HepG2 (cell line): ENCODE results near the gene DUOXA2. TPM values are rescaled to one million over a fixed set of nuclear protein-coding genes. Genes with fewer than 3 reads are reported as not detected.

Source experiments
- AGO2 ChIP-seq: fragments of 200-400 bp; formaldehyde crosslinking; optimal IDR thresholded peaks from 2 replicates; pipeline ENCODE3; 2017; ENCODE audit warnings: mild to moderate bottlenecking, low read depth, low read length, moderate library complexity
- ATAD3A ChIP-seq: sonication (generic); formaldehyde crosslinking; IDR thresholded peaks from 2 replicates; pipeline ENCODE4 v1.4.0; 2020; ENCODE audit warnings: missing genetic modification reagents
- EZH2 ChIP-seq: conservative IDR thresholded peaks from 2 replicates; pipeline ENCODE4 v1.6.1; 2012; ENCODE audit warnings: mild to moderate bottlenecking, low read depth, low read length, moderate library complexity
- FOXK2 ChIP-seq: fragments of 450-650 bp; IDR thresholded peaks from 2 replicates; pipeline ENCODE4 v1.6.1; 2016
- MTF2 ChIP-seq: sonication (generic); formaldehyde crosslinking; IDR thresholded peaks from 2 replicates; pipeline ENCODE4 v1.5.0; 2020; ENCODE audit warnings: missing genetic modification reagents, borderline replicate concordance
- TBP ChIP-seq: sonication (generic); formaldehyde crosslinking; IDR thresholded peaks from 2 replicates; pipeline ENCODE4 v1.5.0; 2020; ENCODE audit warnings: missing genetic modification reagents
- ZBTB4 ChIP-seq: sonication (generic); formaldehyde crosslinking; IDR thresholded peaks from 2 replicates; pipeline ENCODE4 v1.4.0; 2020; ENCODE audit warnings: missing genetic modification reagents, mild to moderate bottlenecking, borderline replicate concordance
- ZNF138 ChIP-seq: sonication (generic); formaldehyde crosslinking; IDR thresholded peaks from 2 replicates; pipeline ENCODE4 v1.5.0; 2020; ENCODE audit warnings: mild to moderate bottlenecking, low read depth, missing genetic modification reagents
- ZNF354B ChIP-seq: sonication (generic); formaldehyde crosslinking; IDR thresholded peaks from 2 replicates; pipeline ENCODE4 v1.8.0; 2022; ENCODE audit warnings: mild to moderate bottlenecking, missing genetic modification reagents
- ZNF749 ChIP-seq: sonication (generic); formaldehyde crosslinking; IDR thresholded peaks from 2 replicates; pipeline ENCODE4 v1.8.0; 2022; ENCODE audit warnings: mild to moderate bottlenecking, missing genetic modification reagents, moderate library complexity, borderline replicate concordance
- ZNF878 ChIP-seq: sonication (generic); formaldehyde crosslinking; IDR thresholded peaks from 2 replicates; pipeline ENCODE4 v1.8.1; 2023; ENCODE audit warnings: mild to moderate bottlenecking, missing genetic modification reagents, moderate library complexity
- polyA plus RNA-seq, 8 experiments: library from polyadenylated mRNA; depleted of rRNA in 3 of 8; stranded (reverse) in 7 of 8; unstranded in 1 of 8; fragments of >200 nt; fragmentation: Illumina TruSeq in 4 of 8; extraction: Trizol in 4 of 8; gene quantifications; 2 replicates each; pipeline versions ENCODE4 v1.2.1 to v1.2.3, GENCODE V29; 2011 to 2016; ENCODE audit warnings: low read depth in 4 of 8, missing spikeins in 1 of 8, mixed read lengths in 1 of 8; ENCODE audit not compliant: insufficient read depth in 1 of 8
- total RNA-seq, 5 experiments: library from RNA; depleted of rRNA; stranded (reverse); fragments of >200 nt; fragmentation: Illumina TruSeq; extraction: Trizol; gene quantifications; 2 replicates each; pipeline ENCODE4 v1.2.3, GENCODE V29; 2016; ENCODE audit warnings: low read depth in 1 of 5

Gene DUOXA2
- total and polyA plus RNA-seq, 2 of the 13 experiments (the other 11 are each of a cell fraction or from before 2014, with no cell fraction given), result 0.32 TPM; not detected in 1

- TF ChIP-seq ZBTB4 (CRISPR knock-in tag), result no peak
- no peak for TF ChIP-seq ZNF878
- no peak for TF ChIP-seq FOXK2
- TF ChIP-seq TBP (CRISPR knock-in tag), result no peak
- TF ChIP-seq ZNF354B, result no peak
- TF ChIP-seq ATAD3A (CRISPR knock-in tag), result no peak
- TF ChIP-seq ZNF749, result no peak
- TF ChIP-seq MTF2, result 0 out of 2 replicates have a peak, but pooled peaks have one; percentile 50
- no peak for TF ChIP-seq AGO2
- no peak for TF ChIP-seq ZNF138 (CRISPR knock-in tag)
- peak; percentile 33; the same call in 1 of the 2 replicates for TF ChIP-seq EZH2
Measured at GRCh38 chr15:45112591-45113379, 1.3 kb upstream of the DUOXA2 start (continued).
